ENCODE data around the gene DLX3.

The DLX3 gene

GRCh38 chr17:49952912-49953497, 42.0 kb downstream of the DLX3 start:
- no peak for DNase-seq

DNA sequence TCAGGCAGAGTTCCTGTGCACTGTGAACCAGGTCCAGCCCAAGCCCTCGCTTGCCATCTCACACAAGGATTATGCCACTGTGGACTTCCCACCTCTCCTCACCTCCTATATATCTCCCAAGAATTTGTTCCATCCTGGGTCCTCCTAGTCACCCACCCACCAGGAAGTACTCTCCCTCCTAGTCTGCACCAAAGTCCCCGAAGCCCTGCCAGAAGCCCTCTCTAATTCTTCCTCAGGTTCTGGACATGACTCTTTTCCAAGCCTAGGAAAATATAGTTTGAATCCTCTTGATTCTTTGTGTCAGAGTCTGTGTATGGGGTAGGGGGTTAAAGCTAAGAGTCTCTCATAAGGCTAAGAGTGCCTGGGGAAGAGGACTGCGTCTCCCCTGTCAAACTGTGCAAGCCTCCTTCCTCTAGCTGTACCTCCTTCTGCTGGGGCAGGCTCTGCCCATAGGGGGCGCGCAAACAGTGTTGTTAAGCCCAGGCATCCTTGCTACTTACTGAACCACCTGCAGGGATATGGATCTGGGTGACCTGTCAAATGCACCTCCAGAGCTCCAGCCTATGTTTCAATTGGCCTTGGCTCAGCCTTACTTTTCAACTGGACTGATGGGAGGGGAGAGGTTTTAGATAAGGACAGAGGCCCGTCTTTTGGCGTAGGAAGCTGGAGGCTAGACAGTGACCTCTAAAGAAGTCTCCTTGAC, 42.7 kb downstream of the DLX3 start:
- DNase-seq, result peak; percentile 61

DNA sequence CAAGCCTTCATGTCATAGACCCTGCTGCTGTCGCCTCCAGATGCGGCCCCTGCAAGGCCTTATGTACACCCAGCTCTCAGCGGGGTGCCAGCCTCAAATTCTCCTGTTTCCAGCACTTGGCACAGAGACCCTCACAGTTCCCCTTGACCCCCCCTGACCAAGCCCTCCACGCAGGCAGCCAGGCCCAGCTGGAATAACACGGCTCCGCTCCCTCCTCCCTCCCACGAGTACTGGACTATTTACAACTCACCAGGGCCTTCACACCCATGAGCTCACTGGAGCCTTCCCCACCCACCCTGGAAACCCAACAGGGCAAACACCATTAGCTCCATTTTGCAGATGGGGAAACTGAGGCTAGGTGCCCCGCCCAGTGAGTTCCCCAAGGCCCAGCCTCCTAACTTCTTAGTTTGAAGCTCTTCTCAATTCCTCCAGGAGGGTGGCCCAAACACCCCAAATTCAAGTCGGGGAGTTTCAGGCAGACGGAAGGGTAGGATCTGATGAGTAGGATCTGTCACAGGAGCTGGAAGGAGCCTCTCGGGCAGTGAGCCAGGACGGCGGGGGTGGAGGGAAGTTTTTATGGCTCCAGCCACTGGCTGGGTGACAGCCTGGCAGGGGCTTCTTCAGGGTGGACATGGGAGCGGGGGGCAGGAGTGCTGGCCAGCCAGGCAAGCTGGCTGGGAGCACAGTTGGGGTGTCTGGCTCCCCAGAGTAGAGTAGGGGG, 43.5 kb downstream of the DLX3 start:
- DNase-seq, result no peak

DNA sequence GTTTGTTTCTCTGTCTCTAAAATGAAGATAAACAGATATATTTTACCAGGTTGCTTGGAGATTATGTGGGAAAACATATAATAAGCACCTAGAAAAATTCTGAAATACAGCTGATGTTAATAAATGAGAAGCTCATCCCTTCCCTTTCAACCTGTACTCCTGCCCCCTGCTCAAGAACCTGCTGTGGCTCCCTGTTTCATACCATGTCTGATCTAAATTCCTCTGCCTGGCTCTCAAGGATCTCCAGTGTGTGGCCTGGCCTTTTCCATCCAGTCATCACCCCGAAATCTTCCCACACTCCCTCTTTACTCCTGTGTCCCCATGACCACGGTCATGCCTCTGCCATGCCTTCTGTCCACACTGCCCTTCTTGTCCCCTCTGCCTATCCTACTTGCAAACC, 45.4 kb downstream of the DLX3 start:
- no peak for DNase-seq

DNA sequence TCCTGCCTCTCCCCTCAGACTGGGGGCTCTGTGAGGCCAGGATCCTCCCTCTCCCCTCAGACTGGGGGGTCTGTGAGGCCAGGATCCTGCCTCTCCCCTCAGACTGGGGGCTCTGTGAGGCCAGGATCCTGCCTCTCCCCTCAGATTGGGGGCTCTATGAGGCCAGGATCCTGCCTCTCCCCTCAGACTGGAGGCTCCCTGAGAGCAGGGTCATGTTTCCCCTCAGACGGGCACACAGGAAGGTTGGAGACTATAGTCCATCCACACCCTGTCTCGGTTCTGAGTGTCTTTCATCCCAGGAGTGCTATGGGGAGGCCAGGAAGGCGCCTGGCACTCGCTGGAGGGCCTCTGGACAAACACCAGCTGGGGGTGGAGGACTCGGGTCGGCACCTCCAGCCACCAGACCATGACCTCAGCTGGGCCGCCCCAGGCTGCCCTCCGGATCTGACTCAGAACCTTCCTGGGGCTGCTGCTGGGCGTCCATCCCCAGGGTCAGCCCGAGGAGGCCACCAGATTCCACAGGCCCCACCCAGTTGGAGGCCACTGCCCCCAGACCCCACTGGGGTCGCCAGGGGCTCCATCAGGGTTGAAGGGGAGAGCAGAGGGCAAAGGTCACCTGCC, 48.0 kb downstream of the DLX3 start:
- no peak for DNase-seq

DNA sequence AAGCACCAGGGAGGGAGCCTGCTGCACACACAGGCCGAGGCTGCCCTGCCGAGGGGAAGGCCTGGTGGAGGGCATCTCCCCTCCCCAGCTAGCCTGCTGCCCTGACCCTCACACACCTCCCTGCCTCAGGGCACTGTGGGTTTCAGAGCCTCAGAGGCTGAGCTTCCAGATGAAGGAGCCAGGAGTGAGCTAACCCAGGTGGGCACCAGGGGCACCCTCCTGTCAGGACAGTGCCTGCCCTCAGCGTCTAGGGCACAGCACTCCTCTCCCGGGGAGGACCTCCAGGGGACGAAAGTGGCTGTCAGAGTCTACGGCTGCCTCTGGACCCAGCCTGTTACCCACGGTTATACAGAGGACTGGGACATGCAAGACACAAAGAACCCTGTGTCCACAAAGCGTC, 48.8 kb downstream of the DLX3 start:
- DNase-seq, result no peak

DNA sequence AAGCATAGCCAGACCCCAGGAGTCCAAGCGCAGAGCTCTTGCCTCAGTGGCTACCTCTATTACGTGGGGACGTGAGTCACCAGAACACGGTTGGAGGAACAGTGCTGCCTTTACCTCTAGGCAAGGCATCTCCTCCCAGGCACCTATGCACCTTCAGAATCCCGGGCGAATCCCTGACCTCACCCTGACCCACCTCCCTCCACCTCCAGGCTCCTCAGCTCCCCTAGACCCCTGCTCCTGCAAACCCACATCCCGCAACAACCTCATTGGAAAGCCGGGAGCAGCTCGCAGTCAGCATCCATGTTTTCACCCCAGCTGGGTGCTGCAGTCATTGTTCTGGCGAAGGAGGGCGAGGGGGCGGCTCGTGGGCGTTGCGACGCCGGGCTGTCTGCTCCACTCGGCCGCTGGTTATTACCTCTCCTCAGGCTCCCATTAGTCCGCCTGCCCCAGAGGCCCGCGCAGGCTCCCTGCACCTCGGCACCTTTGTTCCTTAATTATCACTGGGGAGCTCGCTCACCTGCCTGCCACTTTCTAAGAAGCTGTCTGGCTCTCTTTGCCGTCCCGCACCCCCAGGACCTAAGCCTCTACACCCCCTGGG, 50.7 kb downstream of the DLX3 start:
- DNase-seq, result no peak

GRCh38 chr17:49942947-49943346, 52.1 kb downstream of the DLX3 start:
- DNase-seq, result no peak

GRCh38 chr17:49941427-49941826, 53.6 kb downstream of the DLX3 start:
- DNase-seq, result no peak
